IMR-90 (cell line): ENCODE data around the gene SPARC. TPM values are rescaled to one million over a fixed set of nuclear protein-coding genes. Genes with fewer than 3 reads are reported as not detected.

Source experiments
- ATAC-seq: fragments of 200-7000 bp; cut with Tn5 transposase; 2 replicates; pipeline ENCODE4 v1.9.1; 2020; ENCODE audit warnings: low read depth, mild to moderate bottlenecking, moderate library complexity
- BruUV-seq: library from RNA; stranded (reverse); fragments of 400-500 nt; replicated peaks from 2 replicates; lab custom pipeline; 2021; lab: Mats Ljungman, UMichigan
- CTCF ChIA-PET: fragments of 300-600 bp; formaldehyde crosslinking; extraction: SDS; loops from one replicate; lab custom pipeline; 2021; ENCODE audit warnings: antibody characterized with exemption; lab: Yijun Ruan, JAX
- POLR2A ChIA-PET: fragments of 300-600 bp; sonication (Branson Sonifier 250); formaldehyde crosslinking; loops from one replicate; lab custom pipeline; 2022; ENCODE audit warnings: antibody characterized with exemption; ENCODE audit not compliant: unreplicated experiment; lab: Charles Lee
- DNase-seq: peaks from one replicate; pipeline ENCODE4 v3.0.0; 2013
- H2AFZ ChIP-seq: replicated peaks from 2 replicates; pipeline ENCODE3; 2013; ENCODE audit warnings: low read length, mild to moderate bottlenecking; ENCODE audit not compliant: poor library complexity
- H2AK5ac ChIP-seq: 2 replicates; pipeline ENCODE4 v1.6.1; 2013; ENCODE audit warnings: low read depth, low read length, inconsistent platforms
- H2AK9ac ChIP-seq: replicated peaks from 2 replicates; pipeline ENCODE3; 2013; ENCODE audit warnings: mild to moderate bottlenecking, low read depth, low read length, moderate library complexity; ENCODE audit not compliant: poor library complexity
- H2BK120ac ChIP-seq: 2 replicates; pipeline ENCODE4 v1.6.1; 2013; ENCODE audit warnings: low read depth, low read length, inconsistent platforms
- H2BK15ac ChIP-seq: 3 replicates; pipeline ENCODE4 v1.6.1; 2013; ENCODE audit warnings: low read depth, low read length, inconsistent platforms
- H2BK20ac ChIP-seq: 2 replicates; pipeline ENCODE4 v1.6.1; 2013; ENCODE audit warnings: low read depth, mild to moderate bottlenecking, inconsistent platforms, low read length, moderate library complexity
- H2BK5ac ChIP-seq: 2 replicates; pipeline ENCODE4 v1.6.1; 2013; ENCODE audit warnings: mild to moderate bottlenecking, low read depth, low read length, inconsistent platforms; ENCODE audit not compliant: poor library complexity, severe bottlenecking
- H3K14ac ChIP-seq: replicated peaks from 2 replicates; pipeline ENCODE4 v1.6.1; 2013; ENCODE audit warnings: low read depth, low read length, inconsistent platforms
- H3K18ac ChIP-seq: 2 replicates; pipeline ENCODE4 v1.6.1; 2013; ENCODE audit warnings: low read depth, low read length, control low read depth
- H3K23ac ChIP-seq: 2 replicates; pipeline ENCODE4 v1.6.1; 2013; ENCODE audit warnings: low read depth, low read length, inconsistent platforms
- H3K27ac ChIP-seq: 2 replicates; pipeline ENCODE4 v1.5.1; 2013; ENCODE audit warnings: mild to moderate bottlenecking, control low read depth, low read length; ENCODE audit not compliant: insufficient read depth
- H3K27me3 ChIP-seq: 2 replicates; pipeline ENCODE4 v1.6.1; 2013; ENCODE audit warnings: low read length; ENCODE audit not compliant: control insufficient read depth, insufficient read depth
- H3K36me3 ChIP-seq: 2 replicates; pipeline ENCODE4 v1.6.1; 2013; ENCODE audit warnings: low read length, mixed read lengths; ENCODE audit not compliant: control insufficient read depth, insufficient read depth
- H3K4ac ChIP-seq: 2 replicates; pipeline ENCODE4 v1.6.1; 2013; ENCODE audit warnings: low read depth, low read length, inconsistent platforms
- H3K4me1 ChIP-seq: 2 replicates; pipeline ENCODE4 v1.6.1; 2013; ENCODE audit warnings: low read length, mixed read lengths; ENCODE audit not compliant: control insufficient read depth, insufficient read depth
- H3K4me2 ChIP-seq: 2 replicates; pipeline ENCODE4 v1.6.1; 2013; ENCODE audit warnings: low read depth, mild to moderate bottlenecking, control low read depth, low read length, moderate library complexity
- H3K4me3 ChIP-seq: 2 replicates; pipeline ENCODE4 v1.5.1; 2013; ENCODE audit warnings: low read depth, mild to moderate bottlenecking, control low read depth, low read length, moderate library complexity; ENCODE audit not compliant: insufficient read depth
- H3K56ac ChIP-seq: 2 replicates; pipeline ENCODE4 v1.6.1; 2013; ENCODE audit warnings: low read length, inconsistent platforms; ENCODE audit not compliant: insufficient read depth; ENCODE audit errors: extremely low read depth
- H3K79me1 ChIP-seq, 2 experiments: 2 replicates each; pipeline ENCODE4 v1.6.1; 2013; ENCODE audit warnings: low read length in 2 of 2, inconsistent platforms in 1 of 2, low read depth in 1 of 2
- H3K9ac ChIP-seq: 2 replicates; pipeline ENCODE4 v1.6.1; 2013; ENCODE audit warnings: low read depth, low read length, control low read depth
- H3K9me1 ChIP-seq: 2 replicates; pipeline ENCODE4 v1.6.1; 2013; ENCODE audit warnings: low read length, inconsistent platforms; ENCODE audit not compliant: insufficient read depth
- H3K9me3 ChIP-seq: 2 replicates; pipeline ENCODE4 v1.6.1; 2013; ENCODE audit warnings: low read length; ENCODE audit not compliant: control insufficient read depth, insufficient read depth
- H4K20me1 ChIP-seq: 2 replicates; pipeline ENCODE4 v1.6.1; 2013; ENCODE audit warnings: low read length, inconsistent platforms; ENCODE audit not compliant: insufficient read depth
- H4K5ac ChIP-seq: 2 replicates; pipeline ENCODE4 v1.6.1; 2013; ENCODE audit warnings: mild to moderate bottlenecking, low read depth, low read length, control low read depth
- H4K8ac ChIP-seq, 2 experiments: 2 replicates each; pipeline ENCODE4 v1.6.1; 2013; ENCODE audit warnings: low read depth in 2 of 2, low read length in 2 of 2, control low read depth in 1 of 2, inconsistent platforms in 1 of 2
- H4K91ac ChIP-seq: 2 replicates; pipeline ENCODE4 v1.6.1; 2013; ENCODE audit warnings: low read depth, low read length, inconsistent platforms; ENCODE audit not compliant: insufficient read depth
- FOS ChIP-seq: fragments of 150-350 bp; IDR thresholded peaks from 2 replicates; pipeline ENCODE4 v1.6.1; 2016; ENCODE audit warnings: low read depth, low read length
- NFE2L2 ChIP-seq: fragments of 150-350 bp; IDR thresholded peaks from 2 replicates; pipeline ENCODE4 v1.6.1; 2016; ENCODE audit warnings: low read depth, mild to moderate bottlenecking, low read length
- RCOR1 ChIP-seq: IDR thresholded peaks from 2 replicates; pipeline ENCODE4 v1.6.1; 2012; ENCODE audit warnings: mild to moderate bottlenecking, low read length, improper control_type of control experiment; ENCODE audit not compliant: insufficient replicate concordance
- SMC3 ChIP-seq: fragments of 150-350 bp; IDR thresholded peaks from 2 replicates; pipeline ENCODE4 v1.6.1; 2016; ENCODE audit warnings: low read depth, mild to moderate bottlenecking, antibody characterized with exemption, low read length, moderate library complexity
- WGBS, 2 experiments: methylation state at CpG; one replicate each; pipeline versions ENCODE4 v1.1.5 to v1.1.7; 2013; ENCODE audit warnings: missing lambda C conversion rate in 2 of 2; ENCODE audit not compliant: insufficient read length in 1 of 2; ENCODE audit errors: extremely low coverage in 2 of 2; 5-methylcytosine and 5-hydroxymethylcytosine counted together
- dilution Hi-C: fragments of 300-500 bp; cut with HindIII; formaldehyde crosslinking; loops from one replicate; pipeline ENCODE4 v1.14.3; 2018; ENCODE audit warnings: low sequenced_read_pairs; ENCODE audit not compliant: unreplicated experiment
- in situ Hi-C: fragments of 300-500 bp; cut with MboI; formaldehyde crosslinking; loops from 3 replicates; pipeline ENCODE4 v1.14.3; 2019; ENCODE audit warnings: low sequenced_read_pairs, inconsistent platforms, mixed read lengths
- intact Hi-C: fragments of 100-400 bp; cut with micrococcal nuclease; formaldehyde crosslinking; loops from 2 replicates; pipeline ENCODE4 v1.10.0; 2022
- polyA plus RNA-seq, 3 experiments: library from polyadenylated mRNA; depleted of rRNA; stranded (reverse); fragments of >200 nt; gene quantifications; 2 replicates each; pipeline ENCODE4 v1.2.3, GENCODE V29; 2012; ENCODE audit warnings: low replicate concordance in 1 of 3
- total RNA-seq: library from RNA; depleted of rRNA; stranded (reverse); fragments of >200 nt; gene quantifications from 2 replicates; pipeline ENCODE4 v1.2.3, GENCODE V29; 2012
- TF ChIP-seq, protein P1 (sequence below): fragments of 150-350 bp; IDR thresholded peaks from 2 replicates; pipeline ENCODE4 v1.6.1; 2017; ENCODE audit warnings: mild to moderate bottlenecking, antibody characterized with exemption, low read length, low read depth

The SPARC gene
- total and polyA plus RNA-seq, 2 of the 4 experiments (the other 2 are of a cell fraction), result 1,186 to 4,692 TPM

DNA sequence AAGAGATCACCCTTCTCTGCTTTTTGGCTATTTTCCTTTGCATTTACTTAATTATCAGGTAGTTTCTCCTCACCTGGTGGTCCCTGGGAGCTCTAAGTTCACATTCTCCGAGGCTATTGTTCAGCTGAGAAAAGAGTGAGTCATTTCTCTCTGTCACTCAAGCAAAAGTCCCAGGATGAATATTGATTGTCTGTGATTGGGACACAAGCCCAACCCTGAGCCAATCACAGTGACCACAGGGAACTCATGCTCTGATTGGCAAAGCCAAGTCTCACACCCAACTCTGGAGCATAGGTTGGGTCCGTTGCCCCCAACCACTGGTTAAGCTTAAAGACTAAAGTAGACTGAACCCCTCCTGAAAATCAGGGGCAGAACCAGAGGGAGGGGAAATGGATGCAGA lies 67.8 kb downstream of the SPARC start:
- Histone ChIP-seq H3K23ac (no peak overlapping the region), H3K14ac (no peak overlapping the region), H3K4ac (no peak overlapping the region), H4K8ac (no peak overlapping the region), H3K4me1 (no peaks in the 10 kb centered on the region), H2BK5ac (no peak overlapping the region), H3K18ac (no peak overlapping the region), H2AFZ (no peak overlapping the region), H3K4me2 (no peak overlapping the region), H3K9me3 (0 out of 2 replicates have a peak, but pooled peaks cover 1% of the 10 kb centered on the region), H3K56ac (no peak overlapping the region), H3K4me3 (no peak overlapping the region), H3K27ac (no peak overlapping the region), H3K9me1 (no peaks in the 10 kb centered on the region), H2AK5ac (no peak overlapping the region), H3K36me3 (no peaks in the 10 kb centered on the region), H2BK20ac (no peak overlapping the region), H4K20me1 (no peaks in the 10 kb centered on the region), H4K91ac (no peak overlapping the region), H3K27me3 (peaks cover 31% of the 10 kb centered on the region), H2BK15ac (no peak overlapping the region), H3K9ac (no peak overlapping the region), H2AK9ac (no peak overlapping the region), H3K79me1 (no peaks in the 10 kb centered on the region), H4K5ac (no peak overlapping the region), H2BK120ac (no peak overlapping the region)
- no CpG with 5 or more reads among the region's 2 CpGs for WGBS, 2 experiments
- TF ChIP-seq SMC3, result no peak
- TF ChIP-seq, protein P1, sequence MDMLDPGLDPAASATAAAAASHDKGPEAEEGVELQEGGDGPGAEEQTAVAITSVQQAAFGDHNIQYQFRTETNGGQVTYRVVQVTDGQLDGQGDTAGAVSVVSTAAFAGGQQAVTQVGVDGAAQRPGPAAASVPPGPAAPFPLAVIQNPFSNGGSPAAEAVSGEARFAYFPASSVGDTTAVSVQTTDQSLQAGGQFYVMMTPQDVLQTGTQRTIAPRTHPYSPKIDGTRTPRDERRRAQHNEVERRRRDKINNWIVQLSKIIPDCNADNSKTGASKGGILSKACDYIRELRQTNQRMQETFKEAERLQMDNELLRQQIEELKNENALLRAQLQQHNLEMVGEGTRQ, result no peak
- no peak for TF ChIP-seq FOS
- no peak for TF ChIP-seq NFE2L2
- no peak for TF ChIP-seq RCOR1
- ChIA-PET CTCF (no interaction called here), POLR2A (no interaction called here)
- intact Hi-C loops (no loop called here), in situ Hi-C loops (no loop called here), dilution Hi-C loops (no loop called here)
- no peak for DNase-seq
- no peak for ATAC-seq
- BruUV-seq, result no TSS peak
